ENCODE measurements around the gene F2RL1. TPM values are rescaled to one million over a fixed set of nuclear protein-coding genes. Genes with fewer than 3 reads are reported as not detected.

F2RL1 gene
- total and polyA plus RNA-seq, 2 experiments from 2014 or later: 15.3 to 32.1 TPM

DNA sequence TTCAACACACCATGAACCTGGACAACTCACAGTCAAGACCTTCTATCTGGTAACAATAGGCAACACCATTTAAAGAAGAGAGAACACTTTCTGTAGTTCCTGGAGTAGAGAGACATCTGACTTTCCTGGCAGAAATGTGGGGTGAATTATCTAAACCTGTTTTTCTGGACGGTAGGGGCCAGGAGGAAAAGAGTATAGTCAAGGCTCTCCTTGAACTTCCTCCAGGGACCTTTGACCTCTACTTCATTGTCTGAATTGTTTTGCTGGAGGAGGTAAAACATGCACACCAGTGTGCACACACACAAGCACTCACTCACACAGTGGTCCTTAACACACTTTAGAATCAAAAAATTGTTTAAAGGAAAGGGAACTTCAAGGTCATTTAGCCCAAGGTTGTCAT lies 44.2 kb downstream of the F2RL1 start:
- no peak overlapping the region for H3K4me3 ChIP-seq
- H3K9me2 ChIP-seq (ENCODE audit: insufficient read depth): no peaks in the 10 kb centered on the region
- H3F3A ChIP-seq (replicated peaks; ENCODE audit: low read depth): no peaks in the 10 kb centered on the region
- no peak for DNase-seq (ENCODE audit: low spot score)
- H3K4me2 ChIP-seq: no peak overlapping the region
- H3K27me3 ChIP-seq (ENCODE audit: insufficient read depth): no peaks in the 10 kb centered on the region
- no peaks in the 10 kb centered on the region for H3K36me3 ChIP-seq (ENCODE audit: insufficient read depth)
- no peaks in the 10 kb centered on the region for H3K4me1 ChIP-seq (ENCODE audit: insufficient read depth)
- Mint-ChIP-seq H3K27me3 (ENCODE audit: insufficient read depth, low read depth, poor library complexity) (peaks cover 5% of the 10 kb centered on the region), H3K4me1 (no peaks in the 10 kb centered on the region), H3K36me3 (ENCODE audit: low read depth) (no peaks in the 10 kb centered on the region), H3K27ac (no peak overlapping the region), H3K4me3 (no peak overlapping the region), H3K9me3 (no peaks in the 10 kb centered on the region)
- ATAC-seq: no peak
- no peaks in the 10 kb centered on the region for H4K20me1 ChIP-seq (replicated peaks; ENCODE audit: insufficient read depth)
- TF ChIP-seq EZH2 (IDR thresholded peaks at IDR 0.05; ENCODE audit: low read depth, unreplicated experiment) (no peak), NANOG (IDR thresholded peaks at IDR 0.05; ENCODE audit: borderline replicate concordance) (no peak), STAT1 (IDR thresholded peaks at IDR 0.05; ENCODE audit: unreplicated experiment) (no peak), ZNF114 (CRISPR knock-in tag; IDR thresholded peaks at IDR 0.05) (no peak), POLR2AphosphoS5 (IDR thresholded peaks at IDR 0.05; ENCODE audit: low read depth) (no peak), CREB1 (CRISPR knock-in tag; IDR thresholded peaks at IDR 0.05; ENCODE audit: low read depth) (no peak), ZNF331 (CRISPR knock-in tag; IDR thresholded peaks at IDR 0.05; ENCODE audit: low read depth) (no peak)
- TF ChIP-seq, protein P1, sequence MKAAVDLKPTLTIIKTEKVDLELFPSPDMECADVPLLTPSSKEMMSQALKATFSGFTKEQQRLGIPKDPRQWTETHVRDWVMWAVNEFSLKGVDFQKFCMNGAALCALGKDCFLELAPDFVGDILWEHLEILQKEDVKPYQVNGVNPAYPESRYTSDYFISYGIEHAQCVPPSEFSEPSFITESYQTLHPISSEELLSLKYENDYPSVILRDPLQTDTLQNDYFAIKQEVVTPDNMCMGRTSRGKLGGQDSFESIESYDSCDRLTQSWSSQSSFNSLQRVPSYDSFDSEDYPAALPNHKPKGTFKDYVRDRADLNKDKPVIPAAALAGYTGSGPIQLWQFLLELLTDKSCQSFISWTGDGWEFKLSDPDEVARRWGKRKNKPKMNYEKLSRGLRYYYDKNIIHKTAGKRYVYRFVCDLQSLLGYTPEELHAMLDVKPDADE (IDR thresholded peaks at IDR 0.05): no peak
- TF ChIP-seq, protein P2, sequence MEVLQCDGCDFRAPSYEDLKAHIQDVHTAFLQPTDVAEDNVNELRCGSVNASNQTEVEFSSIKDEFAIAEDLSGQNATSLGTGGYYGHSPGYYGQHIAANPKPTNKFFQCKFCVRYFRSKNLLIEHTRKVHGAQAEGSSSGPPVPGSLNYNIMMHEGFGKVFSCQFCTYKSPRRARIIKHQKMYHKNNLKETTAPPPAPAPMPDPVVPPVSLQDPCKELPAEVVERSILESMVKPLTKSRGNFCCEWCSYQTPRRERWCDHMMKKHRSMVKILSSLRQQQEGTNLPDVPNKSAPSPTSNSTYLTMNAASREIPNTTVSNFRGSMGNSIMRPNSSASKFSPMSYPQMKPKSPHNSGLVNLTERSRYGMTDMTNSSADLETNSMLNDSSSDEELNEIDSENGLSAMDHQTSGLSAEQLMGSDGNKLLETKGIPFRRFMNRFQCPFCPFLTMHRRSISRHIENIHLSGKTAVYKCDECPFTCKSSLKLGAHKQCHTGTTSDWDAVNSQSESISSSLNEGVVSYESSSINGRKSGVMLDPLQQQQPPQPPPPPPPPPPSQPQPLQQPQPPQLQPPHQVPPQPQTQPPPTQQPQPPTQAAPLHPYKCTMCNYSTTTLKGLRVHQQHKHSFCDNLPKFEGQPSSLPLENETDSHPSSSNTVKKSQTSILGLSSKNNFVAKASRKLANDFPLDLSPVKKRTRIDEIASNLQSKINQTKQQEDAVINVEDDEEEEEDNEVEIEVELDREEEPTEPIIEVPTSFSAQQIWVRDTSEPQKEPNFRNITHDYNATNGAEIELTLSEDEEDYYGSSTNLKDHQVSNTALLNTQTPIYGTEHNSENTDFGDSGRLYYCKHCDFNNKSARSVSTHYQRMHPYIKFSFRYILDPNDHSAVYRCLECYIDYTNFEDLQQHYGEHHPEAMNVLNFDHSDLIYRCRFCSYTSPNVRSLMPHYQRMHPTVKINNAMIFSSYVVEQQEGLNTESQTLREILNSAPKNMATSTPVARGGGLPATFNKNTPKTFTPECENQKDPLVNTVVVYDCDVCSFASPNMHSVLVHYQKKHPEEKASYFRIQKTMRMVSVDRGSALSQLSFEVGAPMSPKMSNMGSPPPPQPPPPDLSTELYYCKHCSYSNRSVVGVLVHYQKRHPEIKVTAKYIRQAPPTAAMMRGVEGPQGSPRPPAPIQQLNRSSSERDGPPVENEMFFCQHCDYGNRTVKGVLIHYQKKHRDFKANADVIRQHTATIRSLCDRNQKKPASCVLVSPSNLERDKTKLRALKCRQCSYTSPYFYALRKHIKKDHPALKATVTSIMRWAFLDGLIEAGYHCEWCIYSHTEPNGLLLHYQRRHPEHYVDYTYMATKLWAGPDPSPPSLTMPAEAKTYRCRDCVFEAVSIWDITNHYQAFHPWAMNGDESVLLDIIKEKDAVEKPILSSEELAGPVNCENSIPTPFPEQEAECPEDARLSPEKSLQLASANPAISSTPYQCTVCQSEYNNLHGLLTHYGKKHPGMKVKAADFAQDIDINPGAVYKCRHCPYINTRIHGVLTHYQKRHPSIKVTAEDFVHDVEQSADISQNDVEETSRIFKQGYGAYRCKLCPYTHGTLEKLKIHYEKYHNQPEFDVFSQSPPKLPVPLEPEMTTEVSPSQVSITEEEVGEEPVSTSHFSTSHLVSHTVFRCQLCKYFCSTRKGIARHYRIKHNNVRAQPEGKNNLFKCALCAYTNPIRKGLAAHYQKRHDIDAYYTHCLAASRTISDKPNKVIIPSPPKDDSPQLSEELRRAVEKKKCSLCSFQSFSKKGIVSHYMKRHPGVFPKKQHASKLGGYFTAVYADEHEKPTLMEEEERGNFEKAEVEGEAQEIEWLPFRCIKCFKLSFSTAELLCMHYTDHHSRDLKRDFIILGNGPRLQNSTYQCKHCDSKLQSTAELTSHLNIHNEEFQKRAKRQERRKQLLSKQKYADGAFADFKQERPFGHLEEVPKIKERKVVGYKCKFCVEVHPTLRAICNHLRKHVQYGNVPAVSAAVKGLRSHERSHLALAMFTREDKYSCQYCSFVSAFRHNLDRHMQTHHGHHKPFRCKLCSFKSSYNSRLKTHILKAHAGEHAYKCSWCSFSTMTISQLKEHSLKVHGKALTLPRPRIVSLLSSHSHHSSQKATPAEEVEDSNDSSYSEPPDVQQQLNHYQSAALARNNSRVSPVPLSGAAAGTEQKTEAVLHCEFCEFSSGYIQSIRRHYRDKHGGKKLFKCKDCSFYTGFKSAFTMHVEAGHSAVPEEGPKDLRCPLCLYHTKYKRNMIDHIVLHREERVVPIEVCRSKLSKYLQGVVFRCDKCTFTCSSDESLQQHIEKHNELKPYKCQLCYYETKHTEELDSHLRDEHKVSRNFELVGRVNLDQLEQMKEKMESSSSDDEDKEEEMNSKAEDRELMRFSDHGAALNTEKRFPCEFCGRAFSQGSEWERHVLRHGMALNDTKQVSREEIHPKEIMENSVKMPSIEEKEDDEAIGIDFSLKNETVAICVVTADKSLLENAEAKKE (CRISPR knock-in tag; IDR thresholded peaks at IDR 0.05): no peak
- TF ChIP-seq, protein P3, sequence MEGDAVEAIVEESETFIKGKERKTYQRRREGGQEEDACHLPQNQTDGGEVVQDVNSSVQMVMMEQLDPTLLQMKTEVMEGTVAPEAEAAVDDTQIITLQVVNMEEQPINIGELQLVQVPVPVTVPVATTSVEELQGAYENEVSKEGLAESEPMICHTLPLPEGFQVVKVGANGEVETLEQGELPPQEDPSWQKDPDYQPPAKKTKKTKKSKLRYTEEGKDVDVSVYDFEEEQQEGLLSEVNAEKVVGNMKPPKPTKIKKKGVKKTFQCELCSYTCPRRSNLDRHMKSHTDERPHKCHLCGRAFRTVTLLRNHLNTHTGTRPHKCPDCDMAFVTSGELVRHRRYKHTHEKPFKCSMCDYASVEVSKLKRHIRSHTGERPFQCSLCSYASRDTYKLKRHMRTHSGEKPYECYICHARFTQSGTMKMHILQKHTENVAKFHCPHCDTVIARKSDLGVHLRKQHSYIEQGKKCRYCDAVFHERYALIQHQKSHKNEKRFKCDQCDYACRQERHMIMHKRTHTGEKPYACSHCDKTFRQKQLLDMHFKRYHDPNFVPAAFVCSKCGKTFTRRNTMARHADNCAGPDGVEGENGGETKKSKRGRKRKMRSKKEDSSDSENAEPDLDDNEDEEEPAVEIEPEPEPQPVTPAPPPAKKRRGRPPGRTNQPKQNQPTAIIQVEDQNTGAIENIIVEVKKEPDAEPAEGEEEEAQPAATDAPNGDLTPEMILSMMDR (conservative IDR thresholded peaks at IDR 0.05; ENCODE audit: low read depth in 2 of 2): no peak
- no peak overlapping the region for H3K27ac ChIP-seq (ENCODE audit: low read depth)
- H2AFZ ChIP-seq: peak overlapping the region; percentile 47; the same call in 1 of the 2 replicates
- no peaks in the 10 kb centered on the region for H3K79me2 ChIP-seq (replicated peaks; ENCODE audit: insufficient read depth)
